Suppressor macrophage treated with lipopolysaccharide for 4 hours (primary cell): ENCODE results near the gene CDC42EP2.
A peak's percentile ranks its signal among the peaks of the same experiment; 100 is the strongest.

Source experiments
- DNase-seq: peaks from one replicate; pipeline ENCODE4 v3.0.0-alpha.2; 2020

CDC42EP2 gene

GRCh38 chr11:65298131-65298535 is 16.5 kb upstream of the CDC42EP2 start:
- no peak for DNase-seq

GRCh38 chr11:65298655-65299179 is 15.9 kb upstream of the CDC42EP2 start:
- DNase-seq: no peak

- no peak for DNase-seq
Observed at GRCh38 chr11:65300621-65301275, 13.9 kb upstream of the CDC42EP2 start.

GRCh38 chr11:65301491-65302329 is 13.0 kb upstream of the CDC42EP2 start:
- DNase-seq: no peak

- no peak for DNase-seq
Observed at GRCh38 chr11:65303555-65303954, 11.1 kb upstream of the CDC42EP2 start.

- DNase-seq: no peak
Observed at GRCh38 chr11:65304110-65304509, 10.6 kb upstream of the CDC42EP2 start.

- no peak for DNase-seq
Observed at GRCh38 chr11:65304613-65305012, 10.1 kb upstream of the CDC42EP2 start.

GRCh38 chr11:65305501-65306268 is 9.0 kb upstream of the CDC42EP2 start:
- no peak for DNase-seq

- DNase-seq: peak; percentile 70
Observed at GRCh38 chr11:65307298-65308229, 7.1 kb upstream of the CDC42EP2 start.

- DNase-seq: peak; percentile 95
Observed at GRCh38 chr11:65308281-65308891, 6.3 kb upstream of the CDC42EP2 start.

GRCh38 chr11:65309006-65309405 is 5.7 kb upstream of the CDC42EP2 start:
- DNase-seq: peak; percentile 67

GRCh38 chr11:65310215-65310614 is 4.5 kb upstream of the CDC42EP2 start:
- DNase-seq: no peak

GRCh38 chr11:65310736-65311135 is 3.9 kb upstream of the CDC42EP2 start:
- DNase-seq: no peak

GRCh38 chr11:65311170-65311678 is 3.4 kb upstream of the CDC42EP2 start:
- peak; percentile 81 for DNase-seq

- peak; percentile 83 for DNase-seq
Observed at GRCh38 chr11:65315204-65315865, 669 bp downstream of the CDC42EP2 start.

GRCh38 chr11:65315866-65316226 is 1.2 kb downstream of the CDC42EP2 start:
- DNase-seq: no peak

- peak; percentile 86 for DNase-seq
Observed at GRCh38 chr11:65316227-65317024, 1.8 kb downstream of the CDC42EP2 start.

GRCh38 chr11:65317025-65317786 is 2.5 kb downstream of the CDC42EP2 start:
- DNase-seq: no peak

GRCh38 chr11:65320386-65321075 is 5.9 kb downstream of the CDC42EP2 start:
- no peak for DNase-seq
